GM12872 (cell line): ENCODE results near the gene SPATS2.

Experiments used
- CTCF ChIP-seq: IDR thresholded peaks from 3 replicates; pipeline ENCODE4 v1.5.1; 2011; ENCODE audit warnings: low read depth, mild to moderate bottlenecking, low read length, moderate library complexity; ENCODE audit not compliant: insufficient read depth

SPATS2 gene

DNA sequence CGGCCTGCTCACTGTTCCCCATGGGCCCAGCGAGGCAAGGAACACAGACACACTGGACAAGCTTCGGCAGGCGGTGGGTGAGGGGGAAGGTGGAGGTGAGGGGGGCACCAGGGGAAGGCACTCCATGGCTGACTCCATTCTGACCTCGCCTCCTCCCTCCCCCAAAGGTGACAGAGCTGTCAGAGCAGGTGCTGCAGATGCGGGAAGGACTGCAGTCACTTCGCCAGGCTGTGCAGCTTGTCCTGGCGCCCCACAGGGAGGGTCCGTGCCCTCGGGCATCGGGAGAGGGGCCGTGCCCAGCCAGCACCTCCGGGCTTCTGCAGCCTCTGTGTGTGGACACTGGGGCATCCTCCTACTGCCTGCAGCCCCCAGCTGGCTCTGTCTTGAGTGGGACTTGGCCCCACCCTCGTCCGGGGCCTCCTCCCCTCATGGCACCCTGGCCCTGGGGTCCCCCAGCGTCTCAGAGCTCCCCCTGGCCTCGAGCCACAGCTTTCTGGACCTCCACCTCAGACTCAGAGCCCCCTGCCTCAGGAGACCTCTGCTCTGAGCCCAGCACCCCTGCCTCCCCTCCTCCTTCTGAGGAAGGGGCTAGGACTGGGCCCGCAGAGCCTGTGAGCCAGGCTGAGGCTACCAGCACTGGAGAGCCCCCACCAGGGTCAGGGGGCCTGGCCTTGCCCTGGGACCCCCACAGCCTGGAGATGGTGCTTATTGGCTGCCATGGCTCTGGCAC lies 190.1 kb downstream of the SPATS2 start:
- TF ChIP-seq CTCF = no peak

DNA sequence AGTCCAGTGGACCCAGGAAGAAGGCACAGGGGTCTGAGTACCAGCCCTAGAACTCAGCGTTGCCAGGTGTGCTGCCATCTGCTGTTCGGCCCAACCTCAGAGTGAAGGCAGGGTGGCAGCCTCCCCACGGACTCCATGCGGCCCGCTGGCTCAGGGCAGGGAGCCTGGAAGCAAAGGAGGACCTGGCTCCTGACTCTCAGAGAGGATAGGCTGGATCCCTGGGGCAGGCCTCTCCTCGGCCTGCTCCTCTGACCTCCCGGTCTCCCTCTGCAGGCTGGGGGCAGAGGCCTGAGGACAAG lies 190.6 kb downstream of the SPATS2 start:
- no peak for TF ChIP-seq CTCF

GRCh38 chr12:49558526-49558925 lies 191.3 kb downstream of the SPATS2 start:
- TF ChIP-seq CTCF = no peak

DNA sequence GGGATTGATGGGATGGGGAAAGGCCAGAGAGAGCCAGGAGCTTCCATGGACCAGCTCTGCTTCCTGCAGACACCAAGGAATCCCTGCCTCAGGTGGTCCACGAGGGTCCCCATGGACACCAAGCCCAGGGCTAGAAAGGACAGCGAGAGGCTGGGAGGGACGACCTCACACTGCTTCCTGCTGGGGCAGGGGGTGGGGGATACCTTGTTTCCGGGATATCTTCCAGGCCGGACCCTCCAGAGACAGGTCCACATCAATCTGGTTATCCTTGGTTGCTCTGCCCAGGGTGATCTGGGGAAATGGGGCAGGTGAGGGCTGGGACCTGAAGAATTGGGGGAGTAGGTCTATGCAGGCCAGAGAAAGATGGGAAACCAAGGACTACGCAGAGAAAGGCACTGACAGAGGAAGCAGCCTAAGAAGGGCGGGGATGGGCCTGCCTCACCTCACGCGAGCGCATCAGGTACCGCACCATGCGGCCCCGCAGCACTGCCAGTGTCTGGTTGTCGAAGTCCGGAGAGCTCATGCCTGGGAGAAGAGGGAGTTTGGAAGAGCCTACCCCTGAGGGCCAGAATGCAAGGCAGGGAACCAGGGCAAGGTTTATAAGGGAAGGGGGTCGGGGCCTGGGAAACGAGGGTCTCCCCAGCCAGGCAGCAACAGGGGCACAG lies 191.9 kb downstream of the SPATS2 start:
- no peak for TF ChIP-seq CTCF

DNA sequence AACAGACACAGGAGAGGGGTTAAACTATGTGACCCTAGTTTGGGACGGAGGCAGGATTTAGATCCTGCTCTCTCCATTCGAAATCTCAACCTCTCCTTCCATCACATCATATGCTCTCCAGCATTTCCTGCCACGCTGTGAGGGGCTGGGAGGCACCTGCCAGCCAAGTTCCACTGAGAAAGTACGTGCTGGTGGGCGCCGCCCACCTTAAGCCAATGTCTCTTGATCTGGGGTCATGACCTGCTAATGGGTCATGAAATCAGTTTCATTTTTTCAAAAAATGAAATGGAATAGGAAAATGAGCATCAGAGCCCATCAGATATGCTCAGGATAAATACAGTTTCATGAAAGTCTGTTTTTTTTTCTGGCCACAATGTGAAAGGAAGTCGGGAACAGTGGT lies 193.4 kb downstream of the SPATS2 start:
- TF ChIP-seq CTCF = no peak

DNA sequence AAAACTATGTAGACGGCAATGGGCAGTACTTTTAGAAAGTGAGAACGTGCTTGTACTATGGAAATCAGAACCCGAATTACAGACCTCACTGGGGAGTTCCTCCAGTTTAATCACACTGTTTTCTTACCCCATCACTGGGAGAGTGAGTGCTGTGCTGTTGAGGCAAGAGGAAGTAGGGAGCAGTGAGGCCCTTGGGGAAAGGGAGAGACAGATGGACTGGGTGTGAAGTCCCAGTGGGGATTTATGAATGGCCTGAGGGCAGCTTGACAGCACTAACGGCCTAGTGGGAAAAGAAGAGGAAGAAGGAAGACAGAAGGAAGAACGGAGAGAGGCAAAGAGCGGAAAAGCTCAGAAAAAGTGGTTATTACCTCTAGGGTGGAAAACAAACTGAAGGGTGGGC lies 195.0 kb downstream of the SPATS2 start:
- TF ChIP-seq CTCF = no peak

DNA sequence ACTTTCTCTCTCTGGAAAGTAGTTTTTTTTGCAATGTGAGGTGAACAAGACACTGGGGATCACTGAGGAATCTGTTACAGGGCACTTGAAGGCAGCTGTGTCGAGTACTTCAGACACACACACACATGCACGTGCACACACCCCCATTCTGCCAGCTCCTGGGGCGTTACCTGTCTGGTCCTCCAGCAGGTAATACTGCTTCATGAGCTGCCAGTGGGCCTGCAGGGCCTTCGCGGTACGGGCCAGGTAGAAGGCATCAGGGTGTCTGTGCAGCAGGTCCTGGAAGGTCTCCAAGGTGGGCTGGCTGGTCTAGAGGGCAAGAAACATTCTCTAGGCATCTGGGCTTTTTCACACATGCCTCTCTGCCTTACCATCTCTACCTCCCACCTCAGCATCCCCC lies 195.6 kb downstream of the SPATS2 start:
- TF ChIP-seq CTCF = no peak
